Activated naive CD8-positive, alpha-beta T cell treated with anti-CD3 and anti-CD28 coated beads for 36 hours (primary cell): Measurements from ENCODE around the gene IFITM2. TPM values are rescaled to one million over a fixed set of nuclear protein-coding genes. Genes with fewer than 3 reads are reported as not detected.

Experiments used
- total RNA-seq, 2 experiments: library from RNA; stranded (reverse); gene quantifications; one replicate each; pipeline ENCODE4 v1.2.3, GENCODE V29; 2021

IFITM2 gene
- total RNA-seq, 2 experiments from 2014 or later: 474 to 496 TPM

Other genes starting within 250 kb of the IFITM2 start
- gene SCGB1C1, start 114.7 kb upstream of the IFITM2 start, total RNA-seq: not detected
- 10 to 100 TPM; 44.0 to 45.5 TPM for gene BET1L, start 100.4 kb upstream of the IFITM2 start, total RNA-seq
- gene RIC8A, start 100.1 kb upstream of the IFITM2 start, total RNA-seq: 100 to 1,000 TPM; 105 to 111 TPM
- 10 to 100 TPM; 18.6 to 20.5 TPM for gene SIRT3, start 71.5 kb upstream of the IFITM2 start, total RNA-seq
- gene PSMD13, start 70.8 kb upstream of the IFITM2 start, total RNA-seq: 100 to 1,000 TPM; 235 to 239 TPM
- gene NLRP6, start 29.4 kb upstream of the IFITM2 start, total RNA-seq: 1 to 10 TPM; 3.7 to 3.8 TPM
- 100 to 1,000 TPM; 206 to 209 TPM for gene PGGHG, start 18.7 kb upstream of the IFITM2 start, total RNA-seq
- gene IFITM5, start 8.3 kb upstream of the IFITM2 start, total RNA-seq: not detected
- 100 to 1,000 TPM; 345 to 356 TPM for gene IFITM1, start 6.2 kb downstream of the IFITM2 start, total RNA-seq
- 10 to 100 TPM; 93.0 to 96.1 TPM for gene IFITM3, start 13.0 kb downstream of the IFITM2 start, total RNA-seq
- 1 to 10 TPM; 1.1 to 1.9 TPM for gene B4GALNT4, start 61.7 kb downstream of the IFITM2 start, total RNA-seq
- not detected for gene PKP3, start 86.4 kb downstream of the IFITM2 start, total RNA-seq
- 10 to 100 TPM; 26.4 to 27.2 TPM for gene SIGIRR, start 107.2 kb downstream of the IFITM2 start, total RNA-seq
- 10 to 100 TPM; 22.2 to 22.9 TPM for gene ANO9, start 134.2 kb downstream of the IFITM2 start, total RNA-seq
- 10 to 100 TPM; 17.3 to 18.2 TPM for gene PTDSS2, start 142.5 kb downstream of the IFITM2 start, total RNA-seq
- gene RNH1, start 199.4 kb downstream of the IFITM2 start, total RNA-seq: 10 to 100 TPM; 94.7 to 97.2 TPM
- gene HRAS, start 227.8 kb downstream of the IFITM2 start, total RNA-seq: 10 to 100 TPM; 46.0 to 48.7 TPM
- gene LRRC56, start 229.7 kb downstream of the IFITM2 start, total RNA-seq: 1 to 10 TPM; 1.4 to 2.2 TPM